ENCODE results near the gene ARHGAP23. TPM values are rescaled to one million over a fixed set of nuclear protein-coding genes. Genes with fewer than 3 reads are reported as not detected.

The ARHGAP23 gene
- total RNA-seq, 2 donors from 2014 or later = 9.4 to 18.0 TPM

- H3K27ac Mint-ChIP-seq = peak overlapping the region; percentile 30
- no peaks in the 10 kb centered on the region for H3K9me3 ChIP-seq (ENCODE audit: control insufficient read depth, low read length)
- H3K36me3 ChIP-seq (ENCODE audit: control insufficient read depth, insufficient read depth, low read length) = no peaks in the 10 kb centered on the region
- peak overlapping the region; percentile 55 for H3K4me3 Mint-ChIP-seq
- peak; percentile 77 for DNase-seq
- H3K9ac ChIP-seq (ENCODE audit: extremely low read depth, low read length, poor library complexity, severe bottlenecking) = no peak overlapping the region
- H3K27me3 Mint-ChIP-seq (ENCODE audit: insufficient read depth) = peaks cover 30% of the 10 kb centered on the region
- peaks cover 35% of the 10 kb centered on the region for H3K4me1 ChIP-seq (ENCODE audit: control insufficient read depth, insufficient read depth, low read length)
- 80 to 85% methylated on average over 6 to 9 of the region's 9 CpGs for WGBS, 2 experiments (ENCODE audit: insufficient coverage in 1 of 2, insufficient read length in 1 of 2)
- H3K4me3 ChIP-seq (ENCODE audit: low read length) = no peak overlapping the region
- H3K27me3 ChIP-seq (ENCODE audit: control insufficient read depth, insufficient read depth, low read length, poor library complexity, severe bottlenecking) = peaks cover 9% of the 10 kb centered on the region
- TF ChIP-seq CTCF (conservative IDR thresholded peaks at IDR 0.05) = peak; percentile 71
- H3K36me3 Mint-ChIP-seq (ENCODE audit: low read depth) = no peaks in the 10 kb centered on the region
- H3K4me1 Mint-ChIP-seq = peaks cover 53% of the 10 kb centered on the region
- no peaks in the 10 kb centered on the region for H3K9me3 Mint-ChIP-seq
- H3K27ac ChIP-seq (ENCODE audit: low read depth, low read length) = no peak overlapping the region
These were observed 28.0 kb downstream of the ARHGAP23 start for GRCh38 chr17:38456031-38456815.

- peaks cover 7% of the 10 kb centered on the region for H3K27me3 ChIP-seq (ENCODE audit: control insufficient read depth, insufficient read depth, low read length, poor library complexity, severe bottlenecking)
- H3K4me3 Mint-ChIP-seq = no peak overlapping the region
- DNase-seq = no peak
- H3K4me1 Mint-ChIP-seq = peaks cover 40% of the 10 kb centered on the region
- H3K36me3 Mint-ChIP-seq (ENCODE audit: low read depth) = no peaks in the 10 kb centered on the region
- H3K27ac ChIP-seq (ENCODE audit: low read depth, low read length) = no peak overlapping the region
- peaks cover 31% of the 10 kb centered on the region for H3K4me1 ChIP-seq (ENCODE audit: control insufficient read depth, insufficient read depth, low read length)
- no peak overlapping the region for H3K27ac Mint-ChIP-seq
- H3K4me3 ChIP-seq (ENCODE audit: low read length) = no peak overlapping the region
- TF ChIP-seq CTCF (conservative IDR thresholded peaks at IDR 0.05) = no peak
- no peaks in the 10 kb centered on the region for H3K36me3 ChIP-seq (ENCODE audit: control insufficient read depth, insufficient read depth, low read length)
- WGBS, 2 experiments (ENCODE audit: insufficient coverage in 1 of 2, insufficient read length in 1 of 2) = 92 to 98% methylated on average over 17 to 18 of the region's 18 CpGs
- no peak overlapping the region for H3K9ac ChIP-seq (ENCODE audit: extremely low read depth, low read length, poor library complexity, severe bottlenecking)
- H3K9me3 Mint-ChIP-seq = no peaks in the 10 kb centered on the region
- H3K27me3 Mint-ChIP-seq (ENCODE audit: insufficient read depth) = peaks cover 20% of the 10 kb centered on the region
- H3K9me3 ChIP-seq (ENCODE audit: control insufficient read depth, low read length) = no peaks in the 10 kb centered on the region
These were observed 29.5 kb downstream of the ARHGAP23 start for GRCh38 chr17:38457577-38458371.

GRCh38 chr17:38458521-38458920 lies 30.3 kb downstream of the ARHGAP23 start:
- no peaks in the 10 kb centered on the region for H3K36me3 Mint-ChIP-seq (ENCODE audit: low read depth)
- no peak overlapping the region for H3K4me3 Mint-ChIP-seq
- no peak for DNase-seq
- H3K27me3 Mint-ChIP-seq (ENCODE audit: insufficient read depth) = peaks cover 13% of the 10 kb centered on the region
- no peak overlapping the region for H3K27ac Mint-ChIP-seq
- H3K36me3 ChIP-seq (ENCODE audit: control insufficient read depth, insufficient read depth, low read length) = no peaks in the 10 kb centered on the region
- no peaks in the 10 kb centered on the region for H3K9me3 Mint-ChIP-seq
- no peak overlapping the region for H3K4me3 ChIP-seq (ENCODE audit: low read length)
- WGBS, 2 experiments (ENCODE audit: insufficient coverage in 1 of 2, insufficient read length in 1 of 2) = 82 to 85% methylated on average over 3 to 6 of the region's 6 CpGs
- no peaks in the 10 kb centered on the region for H3K9me3 ChIP-seq (ENCODE audit: control insufficient read depth, low read length)
- TF ChIP-seq CTCF (conservative IDR thresholded peaks at IDR 0.05) = no peak
- H3K4me1 ChIP-seq (ENCODE audit: control insufficient read depth, insufficient read depth, low read length) = peaks cover 31% of the 10 kb centered on the region
- no peaks in the 10 kb centered on the region for H3K27me3 ChIP-seq (ENCODE audit: control insufficient read depth, insufficient read depth, low read length, poor library complexity, severe bottlenecking)
- H3K9ac ChIP-seq (ENCODE audit: extremely low read depth, low read length, poor library complexity, severe bottlenecking) = no peak overlapping the region
- peaks cover 35% of the 10 kb centered on the region for H3K4me1 Mint-ChIP-seq
- no peak overlapping the region for H3K27ac ChIP-seq (ENCODE audit: low read depth, low read length)

Data from endodermal cell (in vitro differentiated cells).